Measurements from ENCODE around the gene FRMD4A. TPM values are rescaled to one million over a fixed set of nuclear protein-coding genes. Genes with fewer than 3 reads are reported as not detected.

The FRMD4A gene
- total RNA-seq, 1 donor from 2014 or later: 34.6 TPM

GRCh38 chr10:13885238-13885990 is 445.3 kb downstream of the FRMD4A start:
- TF ChIP-seq, protein P1, sequence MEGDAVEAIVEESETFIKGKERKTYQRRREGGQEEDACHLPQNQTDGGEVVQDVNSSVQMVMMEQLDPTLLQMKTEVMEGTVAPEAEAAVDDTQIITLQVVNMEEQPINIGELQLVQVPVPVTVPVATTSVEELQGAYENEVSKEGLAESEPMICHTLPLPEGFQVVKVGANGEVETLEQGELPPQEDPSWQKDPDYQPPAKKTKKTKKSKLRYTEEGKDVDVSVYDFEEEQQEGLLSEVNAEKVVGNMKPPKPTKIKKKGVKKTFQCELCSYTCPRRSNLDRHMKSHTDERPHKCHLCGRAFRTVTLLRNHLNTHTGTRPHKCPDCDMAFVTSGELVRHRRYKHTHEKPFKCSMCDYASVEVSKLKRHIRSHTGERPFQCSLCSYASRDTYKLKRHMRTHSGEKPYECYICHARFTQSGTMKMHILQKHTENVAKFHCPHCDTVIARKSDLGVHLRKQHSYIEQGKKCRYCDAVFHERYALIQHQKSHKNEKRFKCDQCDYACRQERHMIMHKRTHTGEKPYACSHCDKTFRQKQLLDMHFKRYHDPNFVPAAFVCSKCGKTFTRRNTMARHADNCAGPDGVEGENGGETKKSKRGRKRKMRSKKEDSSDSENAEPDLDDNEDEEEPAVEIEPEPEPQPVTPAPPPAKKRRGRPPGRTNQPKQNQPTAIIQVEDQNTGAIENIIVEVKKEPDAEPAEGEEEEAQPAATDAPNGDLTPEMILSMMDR (conservative IDR thresholded peaks at IDR 0.05; ENCODE audit: low read depth, low read length): no peak
- no peak for DNase-seq (ENCODE audit: low read depth)
- no peak overlapping the region for H3K4me3 ChIP-seq (ENCODE audit: low read depth, low read length)

DNA sequence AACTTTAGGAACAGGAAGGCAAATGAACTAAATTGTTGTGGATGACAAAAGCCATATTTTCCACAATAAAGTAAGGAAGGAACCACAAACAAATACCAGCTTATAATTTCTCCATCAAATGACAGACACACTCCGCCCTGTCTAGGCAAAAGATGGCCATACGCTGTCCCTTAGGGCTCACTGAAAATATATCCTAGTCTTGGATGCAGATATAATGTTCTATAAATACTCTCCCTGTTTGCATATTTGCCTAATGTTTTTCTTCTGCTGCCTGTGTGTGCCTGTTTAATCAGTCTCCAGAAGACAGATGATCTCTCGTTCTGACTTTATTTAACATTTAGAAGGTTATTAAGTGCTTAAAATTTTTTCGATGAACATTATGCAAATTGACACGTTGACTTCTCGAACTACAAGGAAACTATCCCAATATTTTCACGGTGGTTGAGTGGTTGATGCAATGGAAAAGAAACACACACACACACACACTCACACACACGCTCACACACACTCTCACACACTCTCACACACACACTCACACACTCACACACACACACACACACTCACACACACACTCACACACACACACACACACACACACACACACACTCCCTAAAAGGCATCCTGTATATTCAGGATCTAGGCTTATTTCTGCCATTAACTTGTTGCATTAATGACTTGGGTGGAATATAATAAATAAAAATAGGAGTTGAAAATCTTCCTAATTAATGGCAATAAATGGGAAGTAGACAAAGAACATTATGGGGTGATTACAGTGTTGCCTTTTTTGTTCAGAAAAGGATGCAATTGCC is 446.9 kb downstream of the FRMD4A start:
- no peak overlapping the region for H3K4me3 ChIP-seq (ENCODE audit: low read depth, low read length)
- TF ChIP-seq, protein P1 (conservative IDR thresholded peaks at IDR 0.05; ENCODE audit: low read depth, low read length): no peak
- no peak for DNase-seq (ENCODE audit: low read depth)

GRCh38 chr10:13882119-13882711 is 448.5 kb downstream of the FRMD4A start:
- DNase-seq (ENCODE audit: low read depth): peak; percentile 53
- H3K4me3 ChIP-seq (ENCODE audit: low read depth, low read length): no peak overlapping the region
- TF ChIP-seq, protein P1 (conservative IDR thresholded peaks at IDR 0.05; ENCODE audit: low read depth, low read length): no peak

DNA sequence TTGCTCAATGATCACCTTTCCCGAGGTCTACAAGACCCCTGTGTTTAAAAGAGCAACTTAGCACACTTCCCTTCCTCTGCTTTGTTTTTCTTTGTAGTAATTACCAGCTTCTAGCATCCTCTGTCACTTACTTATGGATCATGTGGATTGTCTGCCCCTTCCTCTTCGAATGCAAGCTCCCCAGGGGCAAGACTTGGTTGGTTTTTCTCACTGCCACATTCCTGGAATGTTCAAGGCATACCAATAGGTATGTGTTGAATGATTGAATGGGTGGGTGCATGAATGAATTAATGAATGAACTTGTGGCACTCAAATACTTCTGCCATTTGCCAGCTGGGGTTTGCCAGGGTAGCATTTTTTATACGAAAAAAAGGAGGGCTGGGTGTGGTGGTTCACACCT is 450.0 kb downstream of the FRMD4A start:
- H3K4me3 ChIP-seq (ENCODE audit: low read depth, low read length): no peak overlapping the region
- no peak for DNase-seq (ENCODE audit: low read depth)
- TF ChIP-seq, protein P1 (conservative IDR thresholded peaks at IDR 0.05; ENCODE audit: low read depth, low read length): no peak

GRCh38 chr10:13877154-13877909 is 453.4 kb downstream of the FRMD4A start:
- TF ChIP-seq, protein P1 (conservative IDR thresholded peaks at IDR 0.05; ENCODE audit: low read depth, low read length): no peak
- no peak for DNase-seq (ENCODE audit: low read depth)
- H3K4me3 ChIP-seq (ENCODE audit: low read depth, low read length): no peak overlapping the region

- H3K4me3 ChIP-seq (ENCODE audit: low read depth, low read length): no peak overlapping the region
- no peak for DNase-seq (ENCODE audit: low read depth)
- TF ChIP-seq, protein P1 (conservative IDR thresholded peaks at IDR 0.05; ENCODE audit: low read depth, low read length): no peak
These were observed 457.5 kb downstream of the FRMD4A start for GRCh38 chr10:13873196-13873595.

All from epithelial cell of proximal tubule (primary cell).